Lung (tissue), 12 donors: Measurements from ENCODE around the gene OR2M3. TPM values are rescaled to one million over a fixed set of nuclear protein-coding genes. Genes with fewer than 3 reads are reported as not detected.

Experiments
- ATAC-seq: fragments of 200-7000 bp; cut with Tn5 transposase; one replicate; pipeline ENCODE4 v1.9.1; 2020; ENCODE audit warnings: moderate number of reproducible peaks; ENCODE audit not compliant: insufficient read depth, low FRiP score
- DNase-seq, 3 donors: peaks; one replicate each; pipeline ENCODE4 v3.0.0-alpha.2; 2013 to 2017
- H3K27ac ChIP-seq, 2 donors: one replicate each; pipeline ENCODE4 v1.5.1; 2013; ENCODE audit warnings: mild to moderate bottlenecking in 2 of 2, moderate library complexity in 2 of 2, control low read depth in 1 of 2, inconsistent platforms in 1 of 2, low read depth in 1 of 2, low read length in 1 of 2
- H3K27me3 ChIP-seq, 3 donors: one replicate each; pipeline ENCODE4 v1.5.1; 2013; ENCODE audit warnings: low read length in 2 of 3; ENCODE audit not compliant: control insufficient read depth in 3 of 3, insufficient read depth in 3 of 3
- H3K36me3 ChIP-seq, 4 donors: one replicate each; pipeline ENCODE4 v1.5.1; 2013; ENCODE audit warnings: low read length in 4 of 4, mild to moderate bottlenecking in 1 of 4, moderate library complexity in 1 of 4; ENCODE audit not compliant: control insufficient read depth in 4 of 4, insufficient read depth in 4 of 4
- H3K4me1 ChIP-seq, 5 donors: one replicate each; pipeline ENCODE4 v1.5.1; 2013; ENCODE audit warnings: low read length in 5 of 5, mild to moderate bottlenecking in 2 of 5, moderate library complexity in 1 of 5; ENCODE audit not compliant: control insufficient read depth in 5 of 5, insufficient read depth in 5 of 5
- H3K4me3 ChIP-seq: one replicate; pipeline ENCODE4 v1.5.1; 2013; ENCODE audit warnings: mild to moderate bottlenecking, control low read depth, moderate library complexity
- H3K9ac ChIP-seq, 2 donors: one replicate each; pipeline ENCODE4 v1.5.1; 2013; ENCODE audit warnings: low read length in 2 of 2, control low read depth in 1 of 2; ENCODE audit not compliant: insufficient read depth in 1 of 2
- H3K9me3 ChIP-seq, 4 donors: one replicate each; pipeline ENCODE4 v1.5.1; 2013; ENCODE audit warnings: low read length in 3 of 4, mild to moderate bottlenecking in 1 of 4, moderate library complexity in 1 of 4; ENCODE audit not compliant: control insufficient read depth in 4 of 4, insufficient read depth in 3 of 4
- CTCF ChIP-seq: IDR thresholded peaks from 2 replicates; pipeline ENCODE4 v1.5.1; 2012; ENCODE audit warnings: mild to moderate bottlenecking; ENCODE audit errors: control extremely low read depth, extremely low read depth
- WGBS, 2 donors: extraction: QIAGEN DNeasy Blood & Tissue Kit; methylation state at CpG; one replicate each; pipeline ENCODE4 v1.1.7; 2013; 5-methylcytosine and 5-hydroxymethylcytosine counted together
- polyA plus RNA-seq, 2 donors: library from polyadenylated mRNA; stranded (reverse); fragments of 200-250 nt; gene quantifications; one replicate each; pipeline ENCODE4 v1.2.1, GENCODE V29; 2013
- total RNA-seq, 2 donors: library from RNA; depleted of rRNA in 1 of 2; stranded (reverse); fragments of >200 nt in 1 of 2; gene quantifications; one replicate each; pipeline ENCODE4 v1.2.1, GENCODE V29; 2014 to 2021
- donor health status: control.
- donor health status: control.
- donor health status: Bipolar disorder and iron deficiency.
- donor health status: healthy.
- donor health status: DM: yes; HTN: yes; CAD: no.

OR2M3 gene
- total and polyA plus RNA-seq, 4 donors, result not detected

GRCh38 chr1:248158758-248159157 lies 38.3 kb upstream of the OR2M3 start:
- DNase-seq, result no peak
- H3K27ac ChIP-seq, result no peak overlapping the region
- H3K9ac ChIP-seq, result no peak overlapping the region
- H3K4me1 ChIP-seq, result no peaks in the 10 kb centered on the region
- peaks cover 0 to 8% (median 0%) of the 10 kb centered on the region in 4 donors for H3K9me3 ChIP-seq
- no peak overlapping the region for H3K4me3 ChIP-seq
- 90% methylated on average over 4 of the region's 4 CpGs for WGBS, 2 donors
- no peak for TF ChIP-seq CTCF
- H3K27me3 ChIP-seq, result no peaks in the 10 kb centered on the region
- H3K36me3 ChIP-seq, result no peaks in the 10 kb centered on the region
- ATAC-seq, result no peak

GRCh38 chr1:248164031-248164430 lies 33.0 kb upstream of the OR2M3 start:
- DNase-seq (no peak), ATAC-seq (no peak)
- H3K9me3 ChIP-seq, result peaks cover 0 to 7% (median 0%) of the 10 kb centered on the region in 4 donors

GRCh38 chr1:248165186-248165585 lies 31.9 kb upstream of the OR2M3 start:
- TF ChIP-seq CTCF, result no peak
- no peaks in the 10 kb centered on the region for H3K36me3 ChIP-seq

More at GRCh38 chr1:248164031-248164430, 33.0 kb upstream of the OR2M3 start:
- Histone ChIP-seq H3K36me3 (no peaks in the 10 kb centered on the region), H3K4me3 (no peak overlapping the region), H3K27me3 (no peaks in the 10 kb centered on the region), H3K4me1 (no peaks in the 10 kb centered on the region), H3K9ac (no peak overlapping the region), H3K27ac (no peak overlapping the region)
- 87 to 95% methylated on average over 12 of the region's 12 CpGs for WGBS, 2 donors
- no peak for TF ChIP-seq CTCF

GRCh38 chr1:248174521-248174920 lies 22.5 kb upstream of the OR2M3 start, which contains the start of gene OR2M2:
TSS of gene OR2M2 (plus strand) at chr1:248174821. CDS start at chr1:248179986, 5,165 bp downstream.
- ATAC-seq (no peak), DNase-seq (no peak)
- no peak within 1 kb of the TSS for H3K4me3 ChIP-seq
- no peaks in the 10 kb centered on the region for H3K4me1 ChIP-seq
- H3K27me3 ChIP-seq, result no peaks in the 10 kb centered on the region
- TF ChIP-seq CTCF, result no peak
- H3K9me3 ChIP-seq, result peaks cover 0 to 4% (median 0%) of the 10 kb centered on the region in 4 donors
- H3K9ac ChIP-seq, result no peak within 1 kb of the TSS
- H3K36me3 ChIP-seq, result no peaks in the 10 kb centered on the region
- no peak within 1 kb of the TSS for H3K27ac ChIP-seq

More at GRCh38 chr1:248165186-248165585, 31.9 kb upstream of the OR2M3 start:
- H3K4me1 ChIP-seq, result no peaks in the 10 kb centered on the region
- no peak overlapping the region for H3K27ac ChIP-seq
- H3K9me3 ChIP-seq, result peaks cover 0 to 7% (median 0%) of the 10 kb centered on the region in 4 donors
- H3K27me3 ChIP-seq, result no peaks in the 10 kb centered on the region
- DNase-seq (no peak), ATAC-seq (no peak)
- H3K4me3 ChIP-seq, result no peak overlapping the region
- WGBS, 2 donors, result 91 to 93% methylated on average over 14 of the region's 14 CpGs
- no peak overlapping the region for H3K9ac ChIP-seq
